Endodermal cell (in vitro differentiated cells): Measurements from ENCODE around the gene CLIC1. TPM values are rescaled to one million over a fixed set of nuclear protein-coding genes. Genes with fewer than 3 reads are reported as not detected.

Experiments
- DNase-seq: peaks from one replicate; pipeline ENCODE4 v3.0.0-alpha.2; 2017
- H3K27ac ChIP-seq: 2 replicates; pipeline ENCODE4 v1.5.1; 2013; ENCODE audit warnings: mild to moderate bottlenecking, low read depth, low read length, moderate library complexity
- H3K27me3 ChIP-seq: 2 replicates; pipeline ENCODE4 v1.6.1; 2013; ENCODE audit warnings: mild to moderate bottlenecking, low read length, moderate library complexity; ENCODE audit not compliant: insufficient read depth, control insufficient read depth, poor library complexity, severe bottlenecking
- H3K36me3 ChIP-seq: 2 replicates; pipeline ENCODE4 v1.7.0; 2013; ENCODE audit warnings: mild to moderate bottlenecking, low read length, moderate library complexity; ENCODE audit not compliant: control insufficient read depth, insufficient read depth
- H3K4me1 ChIP-seq: one replicate; pipeline ENCODE4 v1.7.0; 2013; ENCODE audit warnings: low read length; ENCODE audit not compliant: control insufficient read depth, insufficient read depth
- H3K4me3 ChIP-seq: 2 replicates; pipeline ENCODE4 v1.5.1; 2013; ENCODE audit warnings: mild to moderate bottlenecking, low read length, moderate library complexity
- H3K9ac ChIP-seq: 2 replicates; pipeline ENCODE4 v1.6.1; 2013; ENCODE audit warnings: mild to moderate bottlenecking, low read length, moderate library complexity; ENCODE audit not compliant: poor library complexity, severe bottlenecking; ENCODE audit errors: extremely low read depth
- H3K9me3 ChIP-seq: 2 replicates; pipeline ENCODE4 v1.6.1; 2013; ENCODE audit warnings: mild to moderate bottlenecking, low read length, moderate library complexity; ENCODE audit not compliant: control insufficient read depth
- H3K27ac Mint-ChIP-seq: 2 replicates; pipeline ENCODE4 v1.8.0; 2020; ENCODE audit warnings: mixed read lengths
- H3K27me3 Mint-ChIP-seq: 2 replicates; pipeline ENCODE4 v1.8.0; 2021; ENCODE audit warnings: mild to moderate bottlenecking, mixed read lengths; ENCODE audit not compliant: insufficient read depth
- H3K36me3 Mint-ChIP-seq: 2 replicates; pipeline ENCODE4 v1.8.0; 2020; ENCODE audit warnings: low read depth, mixed read lengths
- H3K4me1 Mint-ChIP-seq: 2 replicates; pipeline ENCODE4 v1.8.0; 2020; ENCODE audit warnings: mixed read lengths
- H3K4me3 Mint-ChIP-seq: 2 replicates; pipeline ENCODE4 v1.8.0; 2020; ENCODE audit warnings: mild to moderate bottlenecking, moderate library complexity, mixed read lengths
- H3K9me3 Mint-ChIP-seq: 2 replicates; pipeline ENCODE4 v1.8.0; 2020; ENCODE audit warnings: mild to moderate bottlenecking, mixed read lengths
- WGBS, 2 experiments: methylation state at CpG; one replicate each; pipeline versions ENCODE4 v1.1.5 to v1.1.7; 2013; ENCODE audit warnings: missing lambda C conversion rate in 2 of 2, mixed read lengths in 1 of 2; ENCODE audit not compliant: insufficient coverage in 1 of 2, insufficient read length in 1 of 2; 5-methylcytosine and 5-hydroxymethylcytosine counted together
- total RNA-seq, 2 donors: library from RNA; stranded (reverse); fragmentation: NEBNext Ultra II Directional in 1 of 2; extraction: Animal tissue kit (Norgen Biotek cat#: 25700) in 1 of 2; gene quantifications; 2 replicates in 1 of 2; 3 replicates in 1 of 2; pipeline ENCODE4 v1.2.1, GENCODE V29; 2021
- TF ChIP-seq, protein P1 (sequence below): fragments of 200-600 bp; sonication (generic); conservative IDR thresholded peaks from 2 replicates; pipeline ENCODE4 v1.5.0; 2021; ENCODE audit warnings: antibody characterized with exemption, mild to moderate bottlenecking

The CLIC1 gene
- total RNA-seq, 2 donors from 2014 or later, result 289 to 380 TPM

DNA sequence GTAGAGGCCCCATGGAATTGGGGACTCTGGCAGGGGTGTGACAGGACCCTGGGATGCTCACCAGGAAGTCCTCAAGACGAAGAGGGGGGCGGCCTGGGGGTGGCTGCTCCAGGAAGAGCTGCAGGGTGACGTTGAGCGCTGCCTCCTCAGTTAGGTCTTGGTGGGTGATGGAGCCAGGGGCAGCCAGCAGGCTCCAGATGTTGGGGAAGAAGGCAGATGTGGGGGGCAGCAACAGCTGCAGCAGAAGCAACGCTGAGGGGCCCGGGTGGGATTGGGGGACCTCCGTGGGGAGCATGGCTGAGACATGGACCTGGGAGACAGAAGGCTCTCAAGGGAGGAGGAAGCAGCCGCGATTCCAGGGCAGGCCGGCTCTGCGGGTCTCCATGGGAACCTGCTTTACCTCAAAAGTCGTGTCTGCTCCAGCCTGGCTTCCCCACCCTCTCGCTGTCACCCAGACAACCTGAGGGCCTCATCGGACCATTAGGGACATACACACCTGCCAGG, 40.2 kb upstream of the CLIC1 start:
- Histone ChIP-seq H3K36me3 (peaks cover 24% of the 10 kb centered on the region), H3K9me3 (no peaks in the 10 kb centered on the region), H3K4me1 (no peaks in the 10 kb centered on the region), H3K4me3 (no peak overlapping the region), H3K27ac (no peak overlapping the region), H3K27me3 (no peaks in the 10 kb centered on the region), H3K9ac (no peak overlapping the region)
- Mint-ChIP-seq H3K27ac (no peak overlapping the region), H3K4me3 (no peak overlapping the region), H3K4me1 (no peaks in the 10 kb centered on the region), H3K9me3 (no peaks in the 10 kb centered on the region), H3K27me3 (no peaks in the 10 kb centered on the region), H3K36me3 (peaks cover 16% of the 10 kb centered on the region)
- DNase-seq, result no peak
- TF ChIP-seq, protein P1, sequence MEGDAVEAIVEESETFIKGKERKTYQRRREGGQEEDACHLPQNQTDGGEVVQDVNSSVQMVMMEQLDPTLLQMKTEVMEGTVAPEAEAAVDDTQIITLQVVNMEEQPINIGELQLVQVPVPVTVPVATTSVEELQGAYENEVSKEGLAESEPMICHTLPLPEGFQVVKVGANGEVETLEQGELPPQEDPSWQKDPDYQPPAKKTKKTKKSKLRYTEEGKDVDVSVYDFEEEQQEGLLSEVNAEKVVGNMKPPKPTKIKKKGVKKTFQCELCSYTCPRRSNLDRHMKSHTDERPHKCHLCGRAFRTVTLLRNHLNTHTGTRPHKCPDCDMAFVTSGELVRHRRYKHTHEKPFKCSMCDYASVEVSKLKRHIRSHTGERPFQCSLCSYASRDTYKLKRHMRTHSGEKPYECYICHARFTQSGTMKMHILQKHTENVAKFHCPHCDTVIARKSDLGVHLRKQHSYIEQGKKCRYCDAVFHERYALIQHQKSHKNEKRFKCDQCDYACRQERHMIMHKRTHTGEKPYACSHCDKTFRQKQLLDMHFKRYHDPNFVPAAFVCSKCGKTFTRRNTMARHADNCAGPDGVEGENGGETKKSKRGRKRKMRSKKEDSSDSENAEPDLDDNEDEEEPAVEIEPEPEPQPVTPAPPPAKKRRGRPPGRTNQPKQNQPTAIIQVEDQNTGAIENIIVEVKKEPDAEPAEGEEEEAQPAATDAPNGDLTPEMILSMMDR, result no peak
- WGBS, 2 experiments, result 68 to 81% methylated on average over 12 to 14 of the region's 14 CpGs

DNA sequence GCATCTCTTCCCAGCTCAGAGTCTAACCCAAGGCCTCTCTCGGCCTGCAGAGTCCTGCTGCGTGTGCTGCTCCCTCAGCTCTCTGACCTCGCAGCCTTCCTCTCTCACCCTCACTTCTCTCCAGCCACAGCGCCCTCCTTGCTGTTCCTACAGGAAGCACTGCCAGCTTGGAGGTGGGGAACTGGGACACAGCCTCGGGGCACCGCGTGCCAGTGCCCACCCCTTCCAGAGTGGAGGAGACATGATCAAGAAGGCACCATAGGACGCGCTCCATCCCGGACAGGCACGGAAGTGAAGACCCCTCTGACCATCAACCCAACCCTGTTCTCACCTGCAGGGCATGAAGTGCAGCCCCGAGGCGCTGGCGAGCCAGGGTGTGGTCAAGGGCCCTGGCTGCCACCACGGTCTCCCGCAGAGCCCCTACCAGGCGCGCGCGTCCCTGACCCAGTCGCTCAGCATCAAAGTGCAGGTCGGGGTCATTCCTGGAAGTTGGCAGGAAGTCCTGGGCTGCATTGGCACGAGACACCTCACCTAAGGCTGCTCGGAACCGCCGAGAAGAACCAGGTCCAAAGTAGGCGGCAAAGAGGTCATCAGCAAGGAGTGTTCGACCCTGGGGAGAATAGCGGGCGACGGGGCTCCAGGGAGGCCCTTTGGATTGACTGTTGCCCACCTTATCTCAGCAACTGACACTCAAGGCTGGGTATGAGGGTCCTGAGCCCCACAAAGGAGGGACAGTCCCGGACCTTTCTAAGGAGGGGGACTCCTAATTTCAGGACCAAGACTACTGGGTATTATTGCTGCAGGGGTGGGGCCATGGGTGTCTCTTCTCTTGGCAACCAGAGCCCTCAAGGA, 39.5 kb upstream of the CLIC1 start:
- H3K36me3 ChIP-seq, result peaks cover 18% of the 10 kb centered on the region
- Mint-ChIP-seq H3K27ac (peak overlapping the region; percentile 61), H3K27me3 (no peaks in the 10 kb centered on the region), H3K4me3 (no peak overlapping the region), H3K9me3 (no peaks in the 10 kb centered on the region), H3K4me1 (no peaks in the 10 kb centered on the region), H3K36me3 (peaks cover 12% of the 10 kb centered on the region)
- H3K27ac ChIP-seq, result no peak overlapping the region
- WGBS, 2 experiments, result 93 to 98% methylated on average over 19 to 32 of the region's 32 CpGs
- no peaks in the 10 kb centered on the region for H3K4me1 ChIP-seq
- TF ChIP-seq, protein P1, result no peak
- no peaks in the 10 kb centered on the region for H3K9me3 ChIP-seq
- no peaks in the 10 kb centered on the region for H3K27me3 ChIP-seq
- H3K4me3 ChIP-seq, result no peak overlapping the region
- DNase-seq, result no peak
- H3K9ac ChIP-seq, result no peak overlapping the region

DNA sequence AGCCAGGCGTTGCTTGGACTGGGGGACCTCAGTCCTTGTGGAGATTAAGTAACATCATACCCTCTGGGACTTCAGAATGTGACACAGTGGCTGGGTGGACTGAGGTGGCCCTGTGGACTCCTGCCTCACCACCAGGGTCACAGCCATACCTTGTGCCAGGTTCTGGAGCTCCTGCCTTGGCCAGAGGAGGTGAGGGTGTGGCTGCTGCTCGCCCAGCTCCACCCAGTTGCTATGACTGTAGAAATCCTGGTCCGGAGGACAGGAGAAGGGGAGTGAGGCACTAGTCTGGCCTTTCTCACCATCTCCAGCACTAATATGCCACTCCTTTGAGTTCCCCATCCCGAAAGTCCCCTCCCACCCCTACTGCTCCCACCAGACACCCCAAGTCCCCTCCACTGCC, 38.9 kb upstream of the CLIC1 start:
- no peak overlapping the region for H3K4me3 ChIP-seq
- H3K4me1 ChIP-seq, result no peaks in the 10 kb centered on the region
- H3K36me3 ChIP-seq, result peaks cover 12% of the 10 kb centered on the region
- no peak for DNase-seq
- Mint-ChIP-seq H3K27me3 (no peaks in the 10 kb centered on the region), H3K4me3 (no peak overlapping the region), H3K27ac (peak overlapping the region; percentile 61), H3K9me3 (no peaks in the 10 kb centered on the region), H3K4me1 (no peaks in the 10 kb centered on the region), H3K36me3 (peaks cover 5% of the 10 kb centered on the region)
- no peaks in the 10 kb centered on the region for H3K9me3 ChIP-seq
- TF ChIP-seq, protein P1, result peak; percentile 25
- no peaks in the 10 kb centered on the region for H3K27me3 ChIP-seq
- H3K9ac ChIP-seq, result no peak overlapping the region
- WGBS, 2 experiments, result 90 to 100% methylated on average over 1 to 4 of the region's 4 CpGs
- no peak overlapping the region for H3K27ac ChIP-seq
